H9 (cell line): ENCODE results near the gene CRYGD. TPM values are rescaled to one million over a fixed set of nuclear protein-coding genes. Genes with fewer than 3 reads are reported as not detected.

Experiments
- DNase-seq: peaks from one replicate; pipeline ENCODE4 v3.0.0-alpha.2; 2017
- H2AFZ ChIP-seq: one replicate; pipeline ENCODE4 v1.6.1; 2013; ENCODE audit warnings: mild to moderate bottlenecking, low read length, control low read depth, moderate library complexity
- H2AK5ac ChIP-seq: 2 replicates; pipeline ENCODE4 v1.6.1; 2013; ENCODE audit warnings: low read length, control low read depth, mixed read lengths; ENCODE audit not compliant: insufficient read length
- H2BK120ac ChIP-seq: one replicate; pipeline ENCODE4 v1.6.1; 2013; ENCODE audit warnings: low read depth, mild to moderate bottlenecking, low read length, control low read depth, inconsistent platforms; ENCODE audit not compliant: poor library complexity, severe bottlenecking
- H2BK12ac ChIP-seq: 2 replicates; pipeline ENCODE4 v1.6.1; 2013; ENCODE audit warnings: low read length, control low read depth, mixed read lengths, low read depth; ENCODE audit not compliant: insufficient read length
- H2BK15ac ChIP-seq: 2 replicates; pipeline ENCODE4 v1.6.1; 2013; ENCODE audit warnings: low read depth, low read length, control low read depth
- H2BK20ac ChIP-seq: one replicate; pipeline ENCODE4 v1.6.1; 2013; ENCODE audit warnings: low read depth, mild to moderate bottlenecking, low read length, control low read depth, inconsistent platforms; ENCODE audit not compliant: poor library complexity, severe bottlenecking
- H2BK5ac ChIP-seq: 2 replicates; pipeline ENCODE4 v1.6.1; 2013; ENCODE audit warnings: low read length, control low read depth, mixed read lengths; ENCODE audit not compliant: insufficient read length
- H3K14ac ChIP-seq: 2 replicates; pipeline ENCODE4 v1.6.1; 2013; ENCODE audit warnings: low read length, control low read depth; ENCODE audit not compliant: insufficient read depth
- H3K18ac ChIP-seq: 2 replicates; pipeline ENCODE4 v1.6.1; 2013; ENCODE audit warnings: low read depth, mild to moderate bottlenecking, mixed read lengths, low read length, control low read depth; ENCODE audit not compliant: insufficient read length
- H3K23ac ChIP-seq: 2 replicates; pipeline ENCODE4 v1.6.1; 2013; ENCODE audit warnings: low read length, control low read depth, mixed read lengths, low read depth; ENCODE audit not compliant: insufficient read length
- H3K23me2 ChIP-seq: 2 replicates; pipeline ENCODE4 v1.6.1; 2013; ENCODE audit warnings: low read depth, mild to moderate bottlenecking, mixed read lengths, low read length, control low read depth; ENCODE audit not compliant: insufficient read length, poor library complexity, severe bottlenecking
- H3K27ac ChIP-seq: 2 replicates; pipeline ENCODE4 v1.5.1; 2013; ENCODE audit warnings: low read length, control low read depth, mixed read lengths, low read depth; ENCODE audit not compliant: insufficient read length
- H3K27me3 ChIP-seq: 2 replicates; pipeline ENCODE4 v1.6.1; 2013; ENCODE audit warnings: low read length, control low read depth, inconsistent platforms; ENCODE audit not compliant: insufficient read depth
- H3K4ac ChIP-seq: 2 replicates; pipeline ENCODE4 v1.6.1; 2013; ENCODE audit warnings: low read depth, mild to moderate bottlenecking, control low read depth, inconsistent platforms, low read length, moderate library complexity
- H3K4me1 ChIP-seq: 2 replicates; pipeline ENCODE4 v1.6.1; 2013; ENCODE audit warnings: low read length, control low read depth, inconsistent platforms; ENCODE audit not compliant: insufficient read depth
- H3K4me2 ChIP-seq: 2 replicates; pipeline ENCODE4 v1.6.1; 2013; ENCODE audit warnings: low read length, control low read depth, mixed read lengths; ENCODE audit not compliant: insufficient read length, insufficient read depth
- H3K56ac ChIP-seq: 2 replicates; pipeline ENCODE4 v1.6.1; 2013; ENCODE audit warnings: low read depth, mild to moderate bottlenecking, mixed read lengths, low read length, control low read depth; ENCODE audit not compliant: insufficient read length
- H3K79me1 ChIP-seq: 2 replicates; pipeline ENCODE4 v1.6.1; 2013; ENCODE audit warnings: low read depth, mild to moderate bottlenecking, moderate library complexity, low read length, control low read depth, inconsistent platforms; ENCODE audit not compliant: insufficient read depth, poor library complexity, severe bottlenecking
- H3K79me2 ChIP-seq: 2 replicates; pipeline ENCODE4 v1.6.1; 2013; ENCODE audit warnings: low read length, control low read depth, inconsistent platforms; ENCODE audit not compliant: insufficient read depth
- H3K9ac ChIP-seq: 2 replicates; pipeline ENCODE4 v1.6.1; 2013; ENCODE audit warnings: low read length, control low read depth, mixed read lengths; ENCODE audit not compliant: insufficient read length; ENCODE audit errors: extremely low read depth
- H3K9me3 ChIP-seq: one replicate; pipeline ENCODE4 v1.6.1; 2013; ENCODE audit warnings: low read depth, low read length, inconsistent platforms; ENCODE audit not compliant: control insufficient read depth
- H3T11ph ChIP-seq: one replicate; pipeline ENCODE4 v1.6.1; 2013; ENCODE audit warnings: mild to moderate bottlenecking, low read length, control low read depth, inconsistent platforms
- H4K20me1 ChIP-seq: one replicate; pipeline ENCODE4 v1.6.1; 2013; ENCODE audit not compliant: control insufficient read depth, insufficient read length, insufficient read depth
- H4K5ac ChIP-seq: 2 replicates; pipeline ENCODE4 v1.6.1; 2013; ENCODE audit warnings: low read depth, mild to moderate bottlenecking, mixed read lengths, low read length, control low read depth; ENCODE audit not compliant: insufficient read length
- H4K8ac ChIP-seq: replicated peaks from 2 replicates; pipeline ENCODE4 v1.6.1; 2013; ENCODE audit warnings: low read length, control low read depth, mixed read lengths, low read depth; ENCODE audit not compliant: insufficient read length
- H4K91ac ChIP-seq: 2 replicates; pipeline ENCODE4 v1.6.1; 2013; ENCODE audit warnings: low read depth, mild to moderate bottlenecking, moderate library complexity, mixed read lengths, low read length, control low read depth; ENCODE audit not compliant: insufficient read length
- H3K27ac Mint-ChIP-seq, 3 experiments: 2 replicates in 2 of 3; 3 replicates in 1 of 3; pipeline ENCODE4 v1.8.0; 2020 to 2021; ENCODE audit warnings: mixed read lengths in 3 of 3, mild to moderate bottlenecking in 1 of 3, moderate library complexity in 1 of 3
- H3K27me3 Mint-ChIP-seq: 2 replicates; pipeline ENCODE4 v1.8.0; 2021; ENCODE audit warnings: low read depth, mild to moderate bottlenecking, moderate library complexity, mixed read lengths
- H3K36me3 Mint-ChIP-seq, 3 experiments: 2 replicates in 2 of 3; 3 replicates in 1 of 3; pipeline ENCODE4 v1.8.0; 2020 to 2021; ENCODE audit warnings: low read depth in 3 of 3, mixed read lengths in 3 of 3; ENCODE audit not compliant: insufficient read depth in 1 of 3
- H3K4me1 Mint-ChIP-seq, 2 experiments: 2 replicates each; pipeline ENCODE4 v1.8.0; 2020; ENCODE audit warnings: mixed read lengths in 2 of 2
- H3K4me3 Mint-ChIP-seq, 2 experiments: 2 replicates in 1 of 2; 3 replicates in 1 of 2; pipeline ENCODE4 v1.8.0; 2020 to 2021; ENCODE audit warnings: mild to moderate bottlenecking in 2 of 2, mixed read lengths in 2 of 2, moderate library complexity in 1 of 2
- H3K9me3 Mint-ChIP-seq, 2 experiments: 2 replicates in 1 of 2; 3 replicates in 1 of 2; pipeline ENCODE4 v1.8.0; 2020; ENCODE audit warnings: mild to moderate bottlenecking in 2 of 2, mixed read lengths in 2 of 2, moderate library complexity in 1 of 2
- CTCF ChIP-seq: fragments of 200-600 bp; sonication (generic); conservative IDR thresholded peaks from 3 replicates; pipeline ENCODE4 v1.8.0; 2021; ENCODE audit warnings: antibody characterized with exemption, mild to moderate bottlenecking
- WGBS: extraction: QIAGEN DNeasy Blood & Tissue Kit; methylation state at CpG from one replicate; pipeline ENCODE4 v1.1.7; 2013; ENCODE audit warnings: missing lambda C conversion rate, low lambda C conversion rate, mixed read lengths; ENCODE audit not compliant: insufficient read length; ENCODE audit errors: extremely low coverage; 5-methylcytosine and 5-hydroxymethylcytosine counted together
- total RNA-seq: library from RNA; stranded (reverse); gene quantifications from 2 replicates; pipeline ENCODE4 v1.2.1, GENCODE V29; 2021

The CRYGD gene
- total RNA-seq, 1 experiment from 2014 or later, result not detected

GRCh38 chr2:208148803-208149202 is 24.5 kb upstream of the CRYGD start:
- Histone ChIP-seq H3K27ac (no peak overlapping the region), H3K4me1 (no peaks in the 10 kb centered on the region), H3K18ac (no peak overlapping the region), H2AFZ (no peak overlapping the region), H2BK15ac (no peak overlapping the region), H3K9ac (no peak overlapping the region), H3T11ph (no peak overlapping the region), H2AK5ac (no peak overlapping the region), H4K20me1 (no peaks in the 10 kb centered on the region), H3K79me1 (no peaks in the 10 kb centered on the region), H3K27me3 (no peaks in the 10 kb centered on the region), H3K79me2 (no peaks in the 10 kb centered on the region), H4K8ac (no peak overlapping the region), H3K56ac (no peak overlapping the region), H4K5ac (no peak overlapping the region), H2BK12ac (no peak overlapping the region), H3K4me2 (no peak overlapping the region), H2BK5ac (no peak overlapping the region), H3K4ac (no peak overlapping the region), H3K14ac (no peak overlapping the region), H2BK20ac (no peak overlapping the region), H3K23me2 (no peaks in the 10 kb centered on the region), H3K9me3 (no peaks in the 10 kb centered on the region), H2BK120ac (no peak overlapping the region), H4K91ac (no peak overlapping the region), H3K23ac (no peak overlapping the region)
- Mint-ChIP-seq H3K4me1 (peaks cover 15 to 17% of the 10 kb centered on the region in 2 experiments), H3K27ac (no peak overlapping the region), H3K27me3 (no peaks in the 10 kb centered on the region), H3K9me3 (peaks cover 14 to 18% of the 10 kb centered on the region in 2 experiments; a peak in 4 of 5 replicates), H3K36me3 (peaks cover 2 to 14% (median 2%) of the 10 kb centered on the region in 3 experiments; a peak in 4 of 7 replicates), H3K4me3 (no peak overlapping the region)
- TF ChIP-seq CTCF, result peak; percentile 66
- WGBS, result no CpG with 5 or more reads among the region's 2 CpGs
- DNase-seq, result no peak
